Measurements from ENCODE around the gene ATP11C.

The ATP11C gene

GRCh38 chrX:139909712-139910111 lies 23.1 kb downstream of the ATP11C start:
- no peak for TF ChIP-seq REST (IDR thresholded peaks at IDR 0.05; ENCODE audit: insufficient read depth in 1 of 2, low read depth in 2 of 2, low read length in 2 of 2)
- no peak for TF ChIP-seq TAF1 (IDR thresholded peaks at IDR 0.05; ENCODE audit: borderline replicate concordance, insufficient read depth, low read length)
- no peak for TF ChIP-seq SIN3A (IDR thresholded peaks at IDR 0.05; ENCODE audit: borderline replicate concordance, insufficient read depth, low read length)
- no peak for TF ChIP-seq POLR2AphosphoS5 (IDR thresholded peaks at IDR 0.05; ENCODE audit: low read depth, low read length)
- no peak for TF ChIP-seq FOXP2 (optimal IDR thresholded peaks at IDR 0.05; ENCODE audit: borderline replicate concordance, extremely low read depth, extremely low read length, insufficient read depth)

- no peak for TF ChIP-seq REST (IDR thresholded peaks at IDR 0.05; ENCODE audit: insufficient read depth in 1 of 2, low read depth in 2 of 2, low read length in 2 of 2)
- TF ChIP-seq FOXP2 (optimal IDR thresholded peaks at IDR 0.05; ENCODE audit: borderline replicate concordance, extremely low read depth, extremely low read length, insufficient read depth): no peak
- no peak for TF ChIP-seq TAF1 (IDR thresholded peaks at IDR 0.05; ENCODE audit: borderline replicate concordance, insufficient read depth, low read length)
- TF ChIP-seq SIN3A (IDR thresholded peaks at IDR 0.05; ENCODE audit: borderline replicate concordance, insufficient read depth, low read length): no peak
- no peak for TF ChIP-seq POLR2AphosphoS5 (IDR thresholded peaks at IDR 0.05; ENCODE audit: low read depth, low read length)
These were observed 25.8 kb downstream of the ATP11C start for GRCh38 chrX:139907078-139907477.

- TF ChIP-seq FOXP2 (optimal IDR thresholded peaks at IDR 0.05; ENCODE audit: borderline replicate concordance, extremely low read depth, extremely low read length, insufficient read depth) (no peak), SIN3A (IDR thresholded peaks at IDR 0.05; ENCODE audit: borderline replicate concordance, insufficient read depth, low read length) (no peak), REST (IDR thresholded peaks at IDR 0.05; ENCODE audit: insufficient read depth in 1 of 2, low read depth in 2 of 2, low read length in 2 of 2) (no peak)
These were observed 27.1 kb downstream of the ATP11C start for GRCh38 chrX:139905743-139906142.

GRCh38 chrX:139905051-139905450 lies 27.8 kb downstream of the ATP11C start:
- TF ChIP-seq FOXP2 (optimal IDR thresholded peaks at IDR 0.05; ENCODE audit: borderline replicate concordance, extremely low read depth, extremely low read length, insufficient read depth) (no peak), REST (IDR thresholded peaks at IDR 0.05; ENCODE audit: insufficient read depth in 1 of 2, low read depth in 2 of 2, low read length in 2 of 2) (no peak), TAF1 (IDR thresholded peaks at IDR 0.05; ENCODE audit: borderline replicate concordance, insufficient read depth, low read length) (no peak), SIN3A (IDR thresholded peaks at IDR 0.05; ENCODE audit: borderline replicate concordance, insufficient read depth, low read length) (no peak), POLR2AphosphoS5 (IDR thresholded peaks at IDR 0.05; ENCODE audit: low read depth, low read length) (no peak)

- no peak for TF ChIP-seq FOXP2 (optimal IDR thresholded peaks at IDR 0.05; ENCODE audit: borderline replicate concordance, extremely low read depth, extremely low read length, insufficient read depth)
These were observed 29.6 kb downstream of the ATP11C start for GRCh38 chrX:139903210-139903609.
